T-helper 2 cell treated with Interferon-gamma antibody and Interleukin-4, amounts not matched to agents 100 ng/mL and 5 ng/mL, for 36 hours (primary cell): Measurements from ENCODE around the gene FES. TPM values are rescaled to one million over a fixed set of nuclear protein-coding genes. Genes with fewer than 3 reads are reported as not detected.

Experiments
- intact Hi-C: fragments of 100-400 bp; cut with micrococcal nuclease; formaldehyde crosslinking; loops from one replicate; pipeline ENCODE4 v1.15.1; 2023
- total RNA-seq: library from RNA; stranded (reverse); gene quantifications from 2 replicates; pipeline ENCODE4 v1.2.3, GENCODE V29; 2022

The FES gene
- total RNA-seq, 1 donor from 2014 or later = 28.8 TPM

DNA sequence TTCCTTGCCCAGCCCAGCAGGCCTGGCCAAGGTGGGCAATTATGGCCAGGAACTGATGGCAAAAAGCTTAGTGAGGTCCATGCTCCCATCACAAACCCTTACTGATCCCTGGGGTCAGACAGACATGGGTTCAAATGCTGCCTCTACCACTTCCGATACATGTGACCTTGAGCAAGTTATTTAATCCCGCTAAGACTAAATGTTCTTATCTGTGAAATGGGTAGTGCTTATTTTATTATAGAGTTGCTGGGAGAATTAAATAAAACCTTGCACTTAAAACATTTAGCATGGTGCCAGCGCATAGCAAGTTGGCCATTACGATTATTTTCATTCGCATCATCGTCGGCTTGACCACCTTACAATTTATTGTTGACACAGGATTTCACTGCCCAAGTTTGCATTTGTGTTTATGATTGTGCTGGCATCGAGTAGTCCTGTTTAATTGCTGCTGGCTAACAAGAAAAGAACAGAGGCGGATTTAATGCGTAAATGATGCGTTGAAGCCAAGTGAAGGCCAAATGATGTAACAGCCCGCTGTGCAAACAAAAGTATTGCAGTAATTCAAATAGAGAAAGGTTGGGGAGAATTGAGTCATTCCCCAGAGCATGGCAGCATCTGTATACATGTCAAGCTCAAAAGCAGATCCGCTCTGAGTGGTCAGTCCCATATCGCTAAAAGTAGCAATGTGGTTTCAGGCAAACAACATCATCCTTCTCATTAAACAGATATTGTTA lies 23.2 kb upstream of the FES start:
- intact Hi-C loops = no loop called here

DNA sequence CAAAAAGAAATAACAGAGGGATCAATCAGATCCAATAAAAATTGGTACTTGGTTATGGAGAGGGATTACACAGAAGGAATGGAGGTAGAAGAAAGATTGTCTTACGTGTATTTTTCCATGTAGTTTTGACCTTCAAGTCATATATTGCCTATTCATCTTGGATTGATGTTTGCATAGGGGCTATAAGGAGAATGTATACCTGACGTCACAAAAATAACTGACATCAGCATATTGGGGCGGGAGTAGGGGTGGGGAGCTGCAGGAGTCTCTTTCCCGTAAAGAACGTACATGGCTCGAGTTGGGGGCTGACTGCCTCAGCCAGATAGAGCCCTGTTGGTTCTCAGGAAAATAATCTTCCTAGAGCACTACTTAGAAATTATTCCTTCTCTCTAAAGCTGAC lies 21.8 kb upstream of the FES start:
- intact Hi-C loops = no loop called here

DNA sequence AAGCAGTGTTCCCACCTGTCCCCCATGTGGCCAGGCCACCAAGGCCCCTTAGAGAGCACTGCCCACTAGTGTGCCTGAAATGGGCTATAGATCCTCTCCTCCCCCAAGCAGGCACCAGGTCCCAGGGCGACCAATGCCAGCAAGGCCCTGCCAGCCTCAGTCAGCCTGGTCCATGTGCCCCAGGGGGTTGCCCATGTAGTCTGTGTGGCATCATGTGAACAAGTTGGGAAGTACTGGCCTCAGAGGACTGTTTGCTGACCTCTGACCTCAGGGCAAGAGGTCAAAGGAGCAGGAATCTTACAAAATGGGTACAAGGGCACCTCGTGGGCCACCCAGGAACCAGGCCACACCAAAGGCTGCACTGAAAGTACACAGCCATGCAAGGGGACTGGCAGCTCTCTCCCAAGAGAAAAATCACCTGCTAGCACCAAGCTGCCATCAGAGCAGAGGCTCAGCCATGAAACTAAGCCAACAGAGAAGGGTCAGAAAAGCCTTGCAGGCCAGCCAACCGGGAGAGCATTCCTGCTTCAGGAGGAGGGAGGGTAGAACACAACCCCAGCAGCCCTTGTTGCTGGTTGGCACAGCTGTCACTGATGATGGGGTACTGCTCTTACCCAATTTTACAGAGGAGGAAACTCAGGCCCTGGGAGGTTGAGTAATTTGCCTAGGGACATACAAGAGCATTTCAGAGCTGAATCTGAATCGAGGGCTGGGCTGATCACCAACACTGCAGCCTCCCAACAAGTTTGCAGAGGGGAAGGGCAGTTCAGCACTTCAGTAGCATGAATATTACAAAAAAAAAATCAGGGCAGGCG lies 21.1 kb upstream of the FES start:
- intact Hi-C loops = no loop called here

GRCh38 chr15:90863987-90864386 lies 20.3 kb upstream of the FES start:
- intact Hi-C loops = no loop called here

GRCh38 chr15:90864507-90864906 lies 19.8 kb upstream of the FES start:
- intact Hi-C loops = no loop called here

GRCh38 chr15:90865702-90866101 lies 18.6 kb upstream of the FES start:
- intact Hi-C loops = no loop called here

GRCh38 chr15:90866161-90866715 lies 18.1 kb upstream of the FES start:
- intact Hi-C loops = no loop called here

DNA sequence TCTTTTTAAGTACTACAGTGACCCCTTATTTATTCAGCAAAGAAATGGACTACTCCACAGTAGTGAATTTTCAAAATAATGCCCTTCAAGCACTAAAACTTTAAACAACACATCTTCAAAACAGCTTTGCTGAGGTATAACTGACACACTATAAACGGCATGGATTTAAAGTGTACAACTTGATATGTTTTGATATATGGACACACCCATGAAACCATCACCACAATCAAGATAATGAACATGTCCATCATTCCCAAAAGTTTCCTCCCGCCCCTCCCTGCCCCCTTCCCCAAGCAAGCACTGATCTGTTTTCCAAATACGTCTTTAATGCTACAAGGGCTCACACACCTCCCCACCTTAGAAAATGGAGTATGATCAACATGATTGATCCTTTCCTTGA lies 17.5 kb upstream of the FES start:
- intact Hi-C loops = no loop called here

DNA sequence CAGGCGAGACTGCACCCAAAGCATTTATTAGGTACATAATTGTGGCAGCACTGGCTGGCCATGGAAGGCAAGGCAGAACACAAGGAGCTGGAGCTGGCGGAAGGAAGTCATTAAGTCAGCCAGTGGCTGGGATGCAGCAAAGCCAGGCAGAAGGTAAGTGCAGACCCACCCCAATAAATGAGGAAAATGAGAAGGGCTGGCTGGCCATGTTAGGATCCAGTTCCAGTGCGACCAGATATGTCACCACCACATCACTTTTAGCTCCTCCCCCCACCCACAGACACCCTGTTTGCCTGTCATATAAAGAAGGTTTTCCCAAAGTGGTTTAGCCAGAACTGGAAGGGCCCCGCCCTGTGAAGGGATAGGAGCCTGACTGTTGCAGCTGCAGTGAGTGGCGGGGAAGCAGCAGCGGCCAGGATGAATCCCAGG lies 16.0 kb upstream of the FES start, which contains the start of gene FURIN:
TSS of gene FURIN (plus strand) at position 328 of the 429 bp plus-strand sequence. CDS start 7,153 bp downstream, outside the sequence.
- intact Hi-C loops = no loop called here

GRCh38 chr15:90869140-90869541 lies 15.2 kb upstream of the FES start:
- intact Hi-C loops = loop anchor here (1.0 kb wide), 1 partner anchor 16 kb away; no protein-coding TSS in a partner anchor

DNA sequence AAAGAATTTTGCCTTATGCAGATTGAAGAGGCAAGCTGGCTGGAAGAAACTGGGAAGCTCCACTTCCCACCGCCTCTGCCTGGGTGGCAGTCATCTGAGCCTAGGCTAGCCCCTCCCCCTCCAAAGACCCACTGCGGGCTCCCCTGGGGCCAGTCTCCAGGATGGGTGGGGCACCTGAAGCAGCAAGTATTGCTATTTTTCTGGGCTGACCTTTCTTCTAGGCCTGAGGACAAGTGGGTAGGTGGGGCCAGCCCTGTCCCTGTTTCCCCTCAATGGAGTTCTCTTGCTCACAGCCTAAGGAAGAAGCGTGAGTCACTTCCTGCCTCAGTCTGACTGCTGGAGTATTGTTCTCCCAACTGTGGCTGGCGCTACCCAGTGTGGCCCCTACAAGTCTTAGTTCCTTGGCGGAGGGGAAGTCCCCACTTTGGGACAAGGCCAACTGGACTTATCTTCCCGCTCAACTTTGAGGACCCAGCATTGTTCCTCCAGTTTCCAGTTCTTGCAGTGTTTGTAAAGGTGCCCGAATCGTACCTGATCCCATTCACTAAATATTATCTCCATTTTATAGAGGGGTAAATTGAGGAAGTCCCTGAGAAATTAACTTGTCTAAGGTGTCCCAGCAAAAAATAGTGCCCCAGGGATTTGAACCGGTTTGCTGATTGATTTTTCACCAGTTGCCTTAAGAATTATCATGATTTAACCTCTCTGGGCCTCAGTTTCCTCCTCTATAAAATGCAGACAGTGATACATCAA lies 14.5 kb upstream of the FES start:
- intact Hi-C loops = loop anchor here (1.0 to 5.0 kb wide), 3 partner anchors 16 to 52 kb away; no protein-coding TSS in a partner anchor

GRCh38 chr15:90870354-90871138 lies 13.8 kb upstream of the FES start:
- intact Hi-C loops = loop anchor here (1.0 to 5.0 kb wide), 3 partner anchors 33 to 153 kb away; partner anchors contain the start of gene BLM

- intact Hi-C loops = loop anchor here (1.0 to 5.0 kb wide), 3 partner anchors 34 to 154 kb away; partner anchors contain the start of gene BLM
Observed at GRCh38 chr15:90871139-90871715, 13.1 kb upstream of the FES start.

GRCh38 chr15:90871716-90872485 lies 12.4 kb upstream of the FES start:
- intact Hi-C loops = loop anchor here (1.0 to 5.0 kb wide), 3 partner anchors 35 to 155 kb away; partner anchors contain the start of gene BLM

DNA sequence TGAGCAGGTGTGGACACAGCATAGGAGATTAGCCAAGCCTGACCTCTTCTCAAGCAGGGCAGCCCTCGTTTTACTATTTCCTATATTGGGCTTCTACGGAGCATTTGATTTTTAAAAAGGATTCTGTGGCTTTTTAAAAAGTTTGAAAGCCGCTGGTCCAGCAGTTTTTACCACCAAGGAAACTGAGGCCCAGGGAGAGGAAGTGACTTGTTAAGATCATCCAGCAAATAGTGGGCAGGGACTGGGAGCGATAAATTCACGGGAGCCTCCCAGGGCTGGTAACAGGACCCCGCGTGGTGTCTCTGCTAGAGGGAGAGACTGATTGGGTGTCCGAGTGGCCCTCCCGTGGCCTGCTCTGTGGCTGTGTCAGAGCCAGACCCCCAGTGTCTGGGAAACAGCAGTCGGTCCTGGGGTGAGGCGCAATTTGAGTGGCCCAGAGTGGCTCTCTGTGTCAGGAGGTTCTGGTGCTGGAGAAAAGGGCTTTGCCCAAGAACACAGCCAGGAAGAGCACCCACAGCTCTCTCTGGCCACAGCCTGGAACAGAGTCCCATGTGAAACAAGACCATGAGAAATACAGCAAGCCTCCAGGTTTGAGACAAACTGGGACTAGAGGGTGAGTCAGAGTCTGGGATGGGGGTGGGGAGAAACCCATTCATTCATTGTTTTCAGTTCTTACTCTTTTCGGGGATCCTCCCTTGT lies 11.7 kb upstream of the FES start:
- intact Hi-C loops = loop anchor here (5.0 kb wide), 2 partner anchors 35 to 55 kb away; no protein-coding TSS in a partner anchor

- intact Hi-C loops = loop anchor here (5.0 kb wide), 2 partner anchors 36 to 56 kb away; no protein-coding TSS in a partner anchor
Observed at GRCh38 chr15:90873488-90873997, 10.8 kb upstream of the FES start.

DNA sequence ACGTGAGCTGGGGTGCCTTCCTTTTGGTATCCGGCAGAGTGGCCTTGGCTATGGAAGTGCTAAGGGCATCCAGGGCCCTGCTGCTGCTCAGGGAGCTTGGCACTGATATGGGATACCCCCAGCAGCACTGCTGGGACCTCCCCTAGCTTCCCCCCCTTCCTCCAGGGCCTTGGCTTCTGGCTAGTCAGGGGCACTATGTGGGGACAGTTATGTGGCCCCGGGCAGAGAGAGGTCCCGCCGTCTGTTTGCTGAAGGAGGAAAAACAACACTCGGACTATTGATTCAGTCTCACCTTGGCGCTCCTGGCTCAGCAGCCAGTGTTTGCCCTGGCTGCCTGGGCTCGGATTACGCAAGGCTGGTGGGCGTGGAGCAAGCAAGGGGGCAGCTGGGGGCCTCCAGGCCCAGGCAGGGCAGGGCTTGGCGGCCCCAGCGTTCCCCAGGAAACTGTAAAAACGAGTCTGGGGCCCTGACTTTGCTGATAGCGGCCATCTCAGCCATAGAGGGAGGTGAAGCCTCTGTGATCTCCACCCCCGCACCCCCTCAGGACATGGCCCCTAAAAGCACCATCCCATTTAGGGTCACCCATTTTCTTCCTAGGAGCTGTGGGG lies 10.2 kb upstream of the FES start:
- intact Hi-C loops = loop anchor here (5.0 kb wide), 2 partner anchors 37 to 57 kb away; no protein-coding TSS in a partner anchor
